ENCODE results near the gene SLC5A1.

DNA sequence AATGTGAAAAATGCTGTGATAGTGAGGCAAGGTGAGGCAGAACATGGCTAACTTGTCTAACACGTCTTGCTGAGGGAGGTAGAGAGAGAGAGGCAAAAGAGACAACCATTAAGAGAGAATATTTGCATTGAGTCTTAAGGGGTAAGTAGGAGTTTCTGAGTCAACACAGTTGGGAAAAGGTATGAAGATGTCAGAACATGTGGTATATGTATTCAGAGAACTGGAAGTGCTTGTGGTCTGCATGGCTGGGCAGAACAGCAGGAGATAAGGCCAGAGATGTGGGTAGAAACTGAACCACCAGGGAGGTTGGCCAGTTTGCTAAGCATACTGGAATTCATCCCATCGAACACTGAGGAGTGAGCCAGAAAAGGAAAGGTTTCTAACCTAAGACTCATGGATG, 25.0 kb upstream of the SLC5A1 start:
- TF ChIP-seq, protein P1, sequence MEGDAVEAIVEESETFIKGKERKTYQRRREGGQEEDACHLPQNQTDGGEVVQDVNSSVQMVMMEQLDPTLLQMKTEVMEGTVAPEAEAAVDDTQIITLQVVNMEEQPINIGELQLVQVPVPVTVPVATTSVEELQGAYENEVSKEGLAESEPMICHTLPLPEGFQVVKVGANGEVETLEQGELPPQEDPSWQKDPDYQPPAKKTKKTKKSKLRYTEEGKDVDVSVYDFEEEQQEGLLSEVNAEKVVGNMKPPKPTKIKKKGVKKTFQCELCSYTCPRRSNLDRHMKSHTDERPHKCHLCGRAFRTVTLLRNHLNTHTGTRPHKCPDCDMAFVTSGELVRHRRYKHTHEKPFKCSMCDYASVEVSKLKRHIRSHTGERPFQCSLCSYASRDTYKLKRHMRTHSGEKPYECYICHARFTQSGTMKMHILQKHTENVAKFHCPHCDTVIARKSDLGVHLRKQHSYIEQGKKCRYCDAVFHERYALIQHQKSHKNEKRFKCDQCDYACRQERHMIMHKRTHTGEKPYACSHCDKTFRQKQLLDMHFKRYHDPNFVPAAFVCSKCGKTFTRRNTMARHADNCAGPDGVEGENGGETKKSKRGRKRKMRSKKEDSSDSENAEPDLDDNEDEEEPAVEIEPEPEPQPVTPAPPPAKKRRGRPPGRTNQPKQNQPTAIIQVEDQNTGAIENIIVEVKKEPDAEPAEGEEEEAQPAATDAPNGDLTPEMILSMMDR (conservative IDR thresholded peaks at IDR 0.05 in 1 of 2, IDR thresholded peaks at IDR 0.05 in 1 of 2; ENCODE audit: extremely low read depth in 1 of 2, insufficient read depth in 1 of 2, low read depth in 1 of 2, low read length in 2 of 2): no peak
- TF ChIP-seq EZH2 (IDR thresholded peaks at IDR 0.05; ENCODE audit: borderline replicate concordance, low read length): no peak

All from mammary epithelial cell (primary cell).